ENCODE measurements around the gene DIO3.

Gene DIO3

GRCh38 chr14:101584055-101584859 lies 23.0 kb downstream of the DIO3 start:
- no peak for DNase-seq

- no peak for DNase-seq
Measured at GRCh38 chr14:101585211-101585610, 23.9 kb downstream of the DIO3 start.

GRCh38 chr14:101586531-101587430 lies 25.5 kb downstream of the DIO3 start:
- DNase-seq, result no peak

GRCh38 chr14:101587441-101587911 lies 26.2 kb downstream of the DIO3 start:
- no peak for DNase-seq

GRCh38 chr14:101588286-101588975 lies 27.1 kb downstream of the DIO3 start:
- no peak for DNase-seq

- DNase-seq, result no peak
Measured at GRCh38 chr14:101588990-101589389, 27.7 kb downstream of the DIO3 start.

- DNase-seq, result no peak
Measured at GRCh38 chr14:101589486-101590015, 28.3 kb downstream of the DIO3 start.

GRCh38 chr14:101590062-101590461 lies 28.8 kb downstream of the DIO3 start:
- no peak for DNase-seq

GRCh38 chr14:101590616-101591015 lies 29.3 kb downstream of the DIO3 start:
- no peak for DNase-seq

- no peak for DNase-seq
Measured at GRCh38 chr14:101591121-101591520, 29.8 kb downstream of the DIO3 start.

GRCh38 chr14:101591582-101591981 lies 30.3 kb downstream of the DIO3 start:
- DNase-seq, result no peak

- DNase-seq, result no peak
Measured at GRCh38 chr14:101593411-101594238, 32.3 kb downstream of the DIO3 start.

GRCh38 chr14:101594511-101595148 lies 33.3 kb downstream of the DIO3 start:
- no peak for DNase-seq

- DNase-seq, result no peak
Measured at GRCh38 chr14:101595349-101595748, 34.1 kb downstream of the DIO3 start.

GRCh38 chr14:101595887-101596721 lies 34.8 kb downstream of the DIO3 start:
- DNase-seq, result no peak

- DNase-seq, result no peak
Measured at GRCh38 chr14:101596742-101597141, 35.4 kb downstream of the DIO3 start.

- DNase-seq, result no peak
Measured at GRCh38 chr14:101598159-101598558, 36.9 kb downstream of the DIO3 start.

- no peak for DNase-seq
Measured at GRCh38 chr14:101598571-101599233, 37.4 kb downstream of the DIO3 start.

- no peak for DNase-seq
Measured at GRCh38 chr14:101599234-101599885, 38.1 kb downstream of the DIO3 start.

Data from AML-193 (cell line).